ENCODE data around the gene FBXO36.

FBXO36 gene

GRCh38 chr2:229971298-229971790 lies 49.0 kb downstream of the FBXO36 start:
- TF ChIP-seq CTCF (conservative IDR thresholded peaks at IDR 0.05), result no peak
- no peak overlapping the region for H3K27ac ChIP-seq

- TF ChIP-seq CTCF (conservative IDR thresholded peaks at IDR 0.05), result no peak; the same call in 1 of the 2 replicates
- H3K27ac ChIP-seq, result no peak overlapping the region
Measured at GRCh38 chr2:229974266-229974665, 52.0 kb downstream of the FBXO36 start.

- peak overlapping the region; percentile 70 for H3K27ac ChIP-seq
- no peak for TF ChIP-seq CTCF (conservative IDR thresholded peaks at IDR 0.05)
Measured at GRCh38 chr2:229980431-229981184, 58.3 kb downstream of the FBXO36 start.

GRCh38 chr2:229993236-229993635 lies 70.9 kb downstream of the FBXO36 start:
- no peak for TF ChIP-seq CTCF (conservative IDR thresholded peaks at IDR 0.05)
- H3K27ac ChIP-seq, result no peak overlapping the region

GRCh38 chr2:229996320-229996719 lies 74.0 kb downstream of the FBXO36 start:
- H3K27ac ChIP-seq, result no peak overlapping the region
- no peak for TF ChIP-seq CTCF (conservative IDR thresholded peaks at IDR 0.05)

GRCh38 chr2:229997565-229997964 lies 75.3 kb downstream of the FBXO36 start:
- no peak for TF ChIP-seq CTCF (conservative IDR thresholded peaks at IDR 0.05)

GRCh38 chr2:230000118-230000841 lies 78.0 kb downstream of the FBXO36 start:
- no peak for TF ChIP-seq CTCF (conservative IDR thresholded peaks at IDR 0.05)
- no peak overlapping the region for H3K27ac ChIP-seq

More at GRCh38 chr2:229997565-229997964, 75.3 kb downstream of the FBXO36 start:
- H3K27ac ChIP-seq, result no peak overlapping the region

Data from VCaP (cell line).